HG03196 (cell line): ENCODE measurements around the gene SELPLG.
A peak's percentile ranks its signal among the peaks of the same experiment; 100 is the strongest.
"Not testable (repeated sequence)": the region's sequence is repeated elsewhere in the genome, so short reads cannot be mapped to it uniquely, and the experiment has no call there.

ENCODE experiments used
- ATAC-seq: cut with Tn5 transposase; IDR thresholded peaks from one replicate; pipeline ENCODE4 v1.9.1; 2021; ENCODE audit not compliant: unreplicated experiment

Gene SELPLG

GRCh38 chr12:108620236-108620879 lies 13.3 kb downstream of the SELPLG start:
- ATAC-seq: no peak

GRCh38 chr12:108619369-108620160 lies 14.1 kb downstream of the SELPLG start:
- no peak for ATAC-seq

DNA sequence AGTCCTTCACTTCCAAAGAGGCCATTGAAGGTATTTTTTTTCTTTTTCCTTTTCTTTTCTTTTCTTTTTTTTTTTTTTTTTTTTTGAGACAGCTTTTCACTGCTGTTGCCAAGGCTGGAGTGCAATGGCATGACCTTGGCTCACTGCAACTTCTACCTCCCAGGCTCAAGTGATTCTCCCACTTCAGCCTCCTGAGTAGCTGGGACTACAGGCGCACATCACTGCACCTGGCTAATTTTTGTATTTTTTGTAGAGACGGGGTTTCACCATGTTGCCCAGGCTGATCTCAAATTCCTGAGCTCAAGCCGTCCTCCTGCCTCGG lies 14.8 kb downstream of the SELPLG start:
- ATAC-seq: not testable (repeated sequence)

DNA sequence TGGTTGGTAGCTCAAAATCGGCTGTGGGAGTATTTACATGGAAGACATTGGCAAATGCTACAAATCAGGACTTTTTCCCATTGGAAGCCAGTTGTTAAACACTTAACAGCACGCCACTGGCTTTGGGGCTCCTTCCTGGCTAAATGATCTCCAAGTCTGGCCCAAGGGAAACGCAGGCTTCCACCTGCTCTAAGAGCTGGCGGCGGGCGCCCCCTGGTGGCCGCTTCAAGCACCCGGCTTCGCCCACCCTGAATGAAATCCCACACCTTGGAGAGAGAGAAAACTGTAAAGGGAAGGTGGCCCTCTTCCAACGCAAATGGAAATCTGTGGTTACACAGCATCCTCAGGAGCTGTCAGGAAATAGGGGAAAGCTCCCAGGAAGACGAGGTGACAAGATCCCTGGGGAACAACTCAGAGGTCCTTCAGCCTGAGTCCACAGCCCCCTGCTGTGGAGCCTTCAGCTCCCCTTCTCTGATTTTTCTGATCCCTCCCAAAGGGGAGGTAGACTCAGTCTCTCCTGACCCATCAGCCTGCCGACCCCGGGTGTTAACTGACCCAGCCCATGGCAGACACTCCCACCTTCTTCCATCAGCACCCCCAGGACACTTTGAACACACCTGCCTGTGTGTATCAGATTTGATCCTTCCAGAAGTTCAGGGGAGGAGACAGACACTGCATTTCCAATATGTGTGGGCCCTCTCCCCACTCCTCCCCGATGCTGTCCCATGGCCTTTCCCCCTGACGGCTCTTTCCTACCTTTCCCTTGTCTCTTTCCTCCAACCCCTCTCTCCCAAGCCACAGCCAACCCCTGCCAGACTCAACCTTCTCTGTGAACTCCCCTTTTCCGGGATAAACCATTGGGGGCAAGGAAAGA lies 15.4 kb downstream of the SELPLG start:
- peak; percentile 49 for ATAC-seq

DNA sequence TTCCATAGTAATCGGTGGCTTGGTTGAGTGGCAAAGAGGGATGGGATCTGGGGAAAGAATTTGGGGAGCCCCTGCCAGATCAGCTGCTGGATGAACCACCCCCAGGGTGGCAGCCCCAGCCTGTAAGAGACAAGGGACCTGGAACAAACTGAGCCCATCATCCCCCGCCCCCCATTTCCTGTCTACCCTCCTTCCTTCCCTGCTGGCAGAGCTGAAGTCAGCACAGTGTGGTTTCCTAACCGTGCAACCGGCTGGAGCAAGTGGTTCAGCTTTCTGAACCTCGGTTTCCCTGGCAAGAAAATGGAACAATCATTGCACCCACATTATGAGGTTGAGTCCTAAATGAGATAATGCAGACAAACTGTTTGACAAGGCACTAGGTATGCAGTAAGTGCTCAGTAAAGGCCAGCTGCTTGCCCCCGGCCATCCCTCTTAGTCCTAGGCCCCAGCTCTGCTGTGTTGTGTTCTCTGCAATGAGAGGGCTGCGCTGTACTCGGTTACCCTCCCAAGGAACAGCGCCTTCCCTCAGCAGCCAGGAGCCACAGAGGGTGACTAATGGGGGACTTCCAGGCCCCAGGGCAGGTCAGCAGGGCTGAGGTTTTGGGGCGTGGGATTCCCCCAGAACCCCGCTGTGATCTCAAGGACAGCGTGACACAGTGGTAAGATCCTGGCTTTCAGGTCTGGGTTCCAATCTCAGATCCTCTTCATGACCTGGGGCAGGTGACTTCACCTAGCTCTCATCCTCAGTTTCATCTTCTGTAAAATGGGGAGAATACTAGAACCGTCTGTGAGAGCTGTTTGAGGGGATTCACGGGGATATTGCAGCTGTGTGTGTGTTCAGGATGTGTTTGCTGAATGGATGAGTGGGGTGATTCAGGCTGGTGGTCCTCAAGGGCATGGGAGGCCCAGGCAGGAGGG lies 16.5 kb downstream of the SELPLG start:
- ATAC-seq: peak; percentile 74

GRCh38 chr12:108616359-108616758 lies 17.3 kb downstream of the SELPLG start:
- ATAC-seq: no peak

- no peak for ATAC-seq
Observed at GRCh38 chr12:108615918-108616317, 17.8 kb downstream of the SELPLG start.

DNA sequence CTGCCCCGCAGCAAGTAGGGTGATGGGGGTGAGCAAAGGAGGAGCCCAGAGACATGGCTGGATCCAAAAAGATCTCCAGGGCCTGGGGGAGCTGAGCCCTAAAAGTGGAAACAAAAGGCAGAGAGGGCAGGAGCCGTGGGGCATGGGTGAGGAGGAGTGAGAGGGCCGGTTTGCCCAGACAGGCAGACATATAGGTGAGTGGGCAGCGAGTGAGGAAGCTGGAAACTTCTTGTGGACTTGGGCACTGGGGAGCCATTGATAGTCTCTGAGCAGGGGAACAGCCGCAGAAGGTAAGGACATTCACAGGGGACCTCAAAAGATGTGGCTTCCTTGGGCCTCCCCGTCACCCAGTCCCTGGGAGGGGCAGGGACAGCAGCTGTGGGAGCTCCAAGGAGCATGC lies 19.1 kb downstream of the SELPLG start:
- no peak for ATAC-seq

GRCh38 chr12:108614041-108614440 lies 19.7 kb downstream of the SELPLG start:
- ATAC-seq: no peak

GRCh38 chr12:108613548-108613947 lies 20.1 kb downstream of the SELPLG start:
- no peak for ATAC-seq

GRCh38 chr12:108612788-108613282 lies 20.9 kb downstream of the SELPLG start:
- ATAC-seq: no peak

DNA sequence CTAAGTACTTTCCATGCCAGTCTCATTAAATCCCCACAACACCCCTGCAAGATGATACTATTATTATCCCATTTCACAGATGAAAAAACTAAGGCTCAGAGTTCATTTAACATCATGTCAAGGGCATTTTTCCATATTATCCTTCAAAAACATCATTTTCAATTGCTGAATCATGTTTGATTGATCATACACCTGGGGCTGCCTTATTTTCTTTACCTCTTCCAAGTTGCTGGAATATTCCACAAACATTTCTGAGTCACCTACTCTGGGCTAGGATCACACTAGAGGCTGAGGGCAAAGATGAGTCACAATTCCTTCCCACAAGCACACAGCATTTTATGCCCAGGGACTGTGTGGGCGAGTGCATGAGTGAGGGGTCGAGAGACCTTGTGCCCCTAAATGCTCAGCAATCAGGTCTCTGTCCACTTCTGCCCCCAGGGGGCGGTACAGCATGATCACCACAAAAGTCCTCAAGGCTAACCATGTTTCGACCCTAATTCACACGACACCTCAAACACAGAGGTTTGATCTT lies 21.7 kb downstream of the SELPLG start:
- no peak for ATAC-seq

DNA sequence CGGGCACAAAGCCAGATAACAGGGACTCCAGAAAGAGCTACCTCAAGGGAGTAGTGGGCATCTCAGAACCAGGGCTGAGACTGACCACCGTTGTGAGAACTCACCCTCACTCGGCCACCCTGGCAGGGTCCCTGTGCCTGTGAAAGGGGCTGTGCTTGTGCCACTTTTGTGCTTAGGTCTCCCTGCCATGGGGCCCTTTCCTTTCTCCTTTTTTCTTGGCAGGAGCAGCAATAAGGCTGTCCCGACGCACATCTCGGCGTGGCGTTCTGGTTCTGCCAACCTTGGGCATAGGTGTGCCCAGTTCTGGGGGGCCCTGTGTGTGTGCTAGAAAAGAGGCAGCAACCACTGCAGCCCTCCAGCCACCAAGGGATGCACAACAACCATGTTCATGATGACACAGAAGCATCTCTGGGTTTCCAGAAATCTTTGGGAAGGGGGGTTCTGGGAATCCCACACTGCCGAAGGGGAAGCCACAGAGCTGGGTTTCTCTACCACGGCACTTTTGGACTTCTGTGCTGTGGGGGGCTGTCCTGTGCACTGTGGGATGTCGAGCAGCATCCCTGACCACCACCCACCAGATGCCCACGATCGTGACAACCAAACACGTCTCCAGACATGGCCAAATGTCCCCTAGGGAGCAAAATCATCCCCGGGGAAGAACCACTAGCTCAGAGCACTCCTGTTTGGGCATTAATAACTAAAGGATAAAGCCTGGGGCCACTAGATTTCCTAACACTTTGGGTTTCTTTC lies 22.7 kb downstream of the SELPLG start:
- no peak for ATAC-seq

DNA sequence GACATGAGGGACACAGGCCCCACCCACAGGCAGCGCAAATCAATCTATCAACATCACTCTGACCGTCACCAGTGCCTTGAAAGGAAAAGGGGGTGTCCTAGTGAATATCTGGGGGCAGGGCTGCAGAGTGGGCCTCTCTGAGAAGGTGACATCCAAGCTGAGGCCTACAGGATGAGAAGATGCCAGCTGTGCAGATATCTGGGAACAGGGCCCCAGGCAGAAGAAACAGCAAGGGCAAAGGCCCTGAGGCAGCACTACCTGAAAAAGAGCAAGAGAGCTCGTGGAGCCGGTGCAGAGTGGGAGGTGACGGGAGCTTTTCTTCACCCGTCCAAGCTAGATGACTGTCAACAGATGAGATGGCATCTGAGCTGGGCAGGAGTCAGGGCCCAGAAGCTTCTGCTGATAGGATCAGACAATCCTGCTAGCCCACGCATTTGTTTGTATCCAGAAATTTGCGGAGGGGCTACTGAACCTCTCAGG lies 23.3 kb downstream of the SELPLG start:
- no peak for ATAC-seq

GRCh38 chr12:108609537-108610335 lies 24.0 kb downstream of the SELPLG start:
- no peak for ATAC-seq

GRCh38 chr12:108608616-108609015 lies 25.1 kb downstream of the SELPLG start:
- ATAC-seq: no peak

DNA sequence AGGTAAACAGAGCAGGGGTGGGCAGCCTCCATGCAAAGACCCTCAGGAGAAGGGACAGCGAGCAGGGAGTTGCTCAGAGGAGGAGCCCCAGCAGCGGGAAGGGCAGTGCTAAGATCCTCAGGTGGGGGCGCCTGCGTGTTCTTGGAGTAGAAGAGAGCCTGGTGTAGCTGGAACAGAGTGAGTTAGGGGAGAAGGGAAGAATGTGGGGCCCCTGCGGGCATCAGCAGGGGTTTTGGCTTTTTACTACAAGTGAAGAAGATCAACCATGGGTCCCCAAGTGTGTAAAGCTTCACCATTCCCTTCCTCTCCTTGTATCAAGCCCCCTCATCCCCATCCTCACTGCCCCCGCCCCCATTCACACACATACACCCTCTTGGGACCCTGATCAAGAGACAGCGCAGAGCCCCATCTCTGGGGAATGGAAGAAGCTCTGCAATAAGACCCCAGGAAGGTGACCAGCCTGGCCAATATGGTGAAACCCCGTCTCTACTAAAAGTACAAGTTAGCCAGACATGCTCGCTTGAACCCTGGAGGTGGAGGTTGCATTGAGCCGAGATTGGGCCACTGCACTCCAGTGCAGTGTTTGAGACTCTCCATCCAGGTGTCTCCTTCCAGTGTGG lies 25.6 kb downstream of the SELPLG start:
- no peak for ATAC-seq

- ATAC-seq: no peak
Observed at GRCh38 chr12:108606492-108606891, 27.2 kb downstream of the SELPLG start.
